ENCODE results near the gene MACROD2.

MACROD2 gene

DNA sequence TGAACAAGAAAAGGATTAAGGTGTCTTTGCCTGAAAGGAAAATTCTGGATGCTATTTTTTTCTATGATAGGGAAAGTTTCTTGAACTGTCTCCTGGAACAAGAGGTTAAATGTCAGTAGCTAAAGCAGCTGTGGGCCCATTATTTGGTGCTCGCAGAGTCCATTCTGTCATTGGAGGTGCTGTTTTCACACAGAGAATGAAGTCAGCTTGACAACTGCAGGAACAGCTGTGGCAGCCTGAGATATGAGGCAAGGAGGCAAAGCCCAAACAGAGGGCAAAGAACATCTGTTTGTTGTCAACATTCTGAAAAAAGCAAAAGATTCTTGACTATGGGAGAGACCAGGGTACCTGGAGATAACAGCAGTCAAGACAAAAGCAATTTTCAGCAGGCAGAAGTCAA lies 2029.8 kb downstream of the MACROD2 start:
- no peak overlapping the region for H3K4me3 ChIP-seq (ENCODE audit: low read depth, low read length)
- TF ChIP-seq, protein P1, sequence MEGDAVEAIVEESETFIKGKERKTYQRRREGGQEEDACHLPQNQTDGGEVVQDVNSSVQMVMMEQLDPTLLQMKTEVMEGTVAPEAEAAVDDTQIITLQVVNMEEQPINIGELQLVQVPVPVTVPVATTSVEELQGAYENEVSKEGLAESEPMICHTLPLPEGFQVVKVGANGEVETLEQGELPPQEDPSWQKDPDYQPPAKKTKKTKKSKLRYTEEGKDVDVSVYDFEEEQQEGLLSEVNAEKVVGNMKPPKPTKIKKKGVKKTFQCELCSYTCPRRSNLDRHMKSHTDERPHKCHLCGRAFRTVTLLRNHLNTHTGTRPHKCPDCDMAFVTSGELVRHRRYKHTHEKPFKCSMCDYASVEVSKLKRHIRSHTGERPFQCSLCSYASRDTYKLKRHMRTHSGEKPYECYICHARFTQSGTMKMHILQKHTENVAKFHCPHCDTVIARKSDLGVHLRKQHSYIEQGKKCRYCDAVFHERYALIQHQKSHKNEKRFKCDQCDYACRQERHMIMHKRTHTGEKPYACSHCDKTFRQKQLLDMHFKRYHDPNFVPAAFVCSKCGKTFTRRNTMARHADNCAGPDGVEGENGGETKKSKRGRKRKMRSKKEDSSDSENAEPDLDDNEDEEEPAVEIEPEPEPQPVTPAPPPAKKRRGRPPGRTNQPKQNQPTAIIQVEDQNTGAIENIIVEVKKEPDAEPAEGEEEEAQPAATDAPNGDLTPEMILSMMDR (IDR thresholded peaks at IDR 0.05; ENCODE audit: low read depth, low read length, missing control alignments), result no peak
- no peak for DNase-seq (ENCODE audit: low read depth)
- in situ Hi-C loops (cut with HindIII; ENCODE audit: low sequenced_read_pairs), result no loop called here

DNA sequence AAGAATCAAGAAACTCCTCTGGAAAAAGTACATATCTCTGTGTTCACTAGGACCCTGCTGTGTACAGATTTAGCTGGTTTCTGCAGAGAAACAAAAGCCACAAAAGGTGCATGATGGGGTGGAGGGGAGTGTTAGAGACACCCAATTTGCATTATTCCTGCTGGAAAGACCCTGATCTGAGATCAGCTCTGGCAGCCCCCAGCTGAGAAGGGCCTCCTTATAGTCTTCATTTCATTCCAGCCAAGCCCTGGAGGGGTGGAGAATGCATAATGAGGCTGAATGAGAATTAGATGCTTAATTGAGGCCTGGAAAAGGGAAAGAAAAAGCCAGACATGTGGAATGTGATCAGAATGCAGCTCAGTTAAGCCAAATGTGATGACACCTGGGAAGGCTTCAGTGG lies 2032.4 kb downstream of the MACROD2 start:
- DNase-seq (ENCODE audit: low read depth), result no peak
- TF ChIP-seq, protein P1 (IDR thresholded peaks at IDR 0.05; ENCODE audit: low read depth, low read length, missing control alignments), result no peak
- in situ Hi-C loops (cut with HindIII; ENCODE audit: low sequenced_read_pairs), result no loop called here
- H3K4me3 ChIP-seq (ENCODE audit: low read depth, low read length), result no peak overlapping the region

DNA sequence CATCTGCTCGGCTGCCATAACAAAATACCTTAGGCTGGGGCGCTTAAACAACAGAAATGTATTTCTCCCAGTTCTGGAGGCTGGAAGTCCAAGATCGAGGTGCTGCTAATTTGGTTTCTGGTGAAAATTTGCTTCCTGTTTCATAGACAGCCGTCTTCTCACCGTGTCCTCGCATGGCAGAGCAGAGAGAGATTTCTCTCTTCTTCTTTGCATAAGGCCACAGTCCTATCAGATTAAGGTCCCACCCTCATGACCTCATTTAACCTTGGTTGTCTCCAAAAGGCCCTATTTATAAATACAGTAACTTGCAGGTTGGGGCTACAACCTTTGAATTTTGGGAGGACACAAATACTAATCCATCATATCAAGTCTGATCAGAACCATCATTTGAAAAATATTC lies 2033.6 kb downstream of the MACROD2 start:
- in situ Hi-C loops (cut with HindIII; ENCODE audit: low sequenced_read_pairs), result no loop called here
- TF ChIP-seq, protein P1 (IDR thresholded peaks at IDR 0.05; ENCODE audit: low read depth, low read length, missing control alignments), result no peak

DNA sequence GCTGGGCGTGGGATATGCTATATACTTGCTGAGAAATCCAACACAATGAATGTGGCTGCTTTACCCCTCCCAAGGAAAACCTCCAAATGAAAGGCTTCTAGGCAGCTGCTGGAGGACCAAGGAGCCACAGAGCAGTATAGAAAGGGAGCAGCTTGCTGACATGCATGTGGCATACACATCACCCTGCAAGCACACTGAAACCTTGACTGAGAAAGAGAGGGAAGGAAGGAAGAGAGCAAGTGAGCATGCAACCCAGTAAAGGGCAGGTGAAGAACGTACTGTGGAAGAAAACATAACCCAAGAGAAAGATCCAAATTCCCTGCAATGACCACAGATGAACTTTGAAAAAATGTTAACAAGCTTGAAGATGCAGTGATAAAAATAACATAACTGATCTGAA lies 2034.9 kb downstream of the MACROD2 start:
- in situ Hi-C loops (cut with HindIII; ENCODE audit: low sequenced_read_pairs), result no loop called here
- TF ChIP-seq, protein P1 (IDR thresholded peaks at IDR 0.05; ENCODE audit: low read depth, low read length, missing control alignments), result no peak
- H3K4me3 ChIP-seq (ENCODE audit: low read depth, low read length), result no peak overlapping the region
- DNase-seq (ENCODE audit: low read depth), result no peak

More for the DNA sequence above, 2033.6 kb downstream of the MACROD2 start:
- no peak overlapping the region for H3K4me3 ChIP-seq (ENCODE audit: low read depth, low read length)
- no peak for DNase-seq (ENCODE audit: low read depth)

GRCh38 chr20:16035576-16035975 lies 2040.3 kb downstream of the MACROD2 start:
- in situ Hi-C loops (cut with HindIII; ENCODE audit: low sequenced_read_pairs), result no loop called here
- DNase-seq (ENCODE audit: low read depth), result no peak

GRCh38 chr20:16036331-16036730 lies 2041.0 kb downstream of the MACROD2 start:
- DNase-seq (ENCODE audit: low read depth), result no peak
- H3K4me3 ChIP-seq (ENCODE audit: low read depth, low read length), result no peak overlapping the region
- in situ Hi-C loops (cut with HindIII; ENCODE audit: low sequenced_read_pairs), result no loop called here
- TF ChIP-seq, protein P1 (IDR thresholded peaks at IDR 0.05; ENCODE audit: low read depth, low read length, missing control alignments), result no peak

More at GRCh38 chr20:16035576-16035975, 2040.3 kb downstream of the MACROD2 start:
- no peak overlapping the region for H3K4me3 ChIP-seq (ENCODE audit: low read depth, low read length)
- TF ChIP-seq, protein P1 (IDR thresholded peaks at IDR 0.05; ENCODE audit: low read depth, low read length, missing control alignments), result no peak

- DNase-seq (ENCODE audit: low read depth), result no peak
- in situ Hi-C loops (cut with HindIII; ENCODE audit: low sequenced_read_pairs), result no loop called here
- no peak overlapping the region for H3K4me3 ChIP-seq (ENCODE audit: low read depth, low read length)
- TF ChIP-seq, protein P1 (IDR thresholded peaks at IDR 0.05; ENCODE audit: low read depth, low read length, missing control alignments), result no peak
These were observed 2045.4 kb downstream of the MACROD2 start for GRCh38 chr20:16040742-16041141.

Data from astrocyte of the cerebellum (primary cell).